ENCODE results near the gene DDX5.

- TF ChIP-seq, protein P1, sequence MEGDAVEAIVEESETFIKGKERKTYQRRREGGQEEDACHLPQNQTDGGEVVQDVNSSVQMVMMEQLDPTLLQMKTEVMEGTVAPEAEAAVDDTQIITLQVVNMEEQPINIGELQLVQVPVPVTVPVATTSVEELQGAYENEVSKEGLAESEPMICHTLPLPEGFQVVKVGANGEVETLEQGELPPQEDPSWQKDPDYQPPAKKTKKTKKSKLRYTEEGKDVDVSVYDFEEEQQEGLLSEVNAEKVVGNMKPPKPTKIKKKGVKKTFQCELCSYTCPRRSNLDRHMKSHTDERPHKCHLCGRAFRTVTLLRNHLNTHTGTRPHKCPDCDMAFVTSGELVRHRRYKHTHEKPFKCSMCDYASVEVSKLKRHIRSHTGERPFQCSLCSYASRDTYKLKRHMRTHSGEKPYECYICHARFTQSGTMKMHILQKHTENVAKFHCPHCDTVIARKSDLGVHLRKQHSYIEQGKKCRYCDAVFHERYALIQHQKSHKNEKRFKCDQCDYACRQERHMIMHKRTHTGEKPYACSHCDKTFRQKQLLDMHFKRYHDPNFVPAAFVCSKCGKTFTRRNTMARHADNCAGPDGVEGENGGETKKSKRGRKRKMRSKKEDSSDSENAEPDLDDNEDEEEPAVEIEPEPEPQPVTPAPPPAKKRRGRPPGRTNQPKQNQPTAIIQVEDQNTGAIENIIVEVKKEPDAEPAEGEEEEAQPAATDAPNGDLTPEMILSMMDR (IDR thresholded peaks at IDR 0.05 in 2 of 3, conservative IDR thresholded peaks at IDR 0.05 in 1 of 3; ENCODE audit: borderline replicate concordance in 1 of 3, insufficient read depth in 1 of 3, low read depth in 2 of 3, low read length in 2 of 3), result no peak
- TF ChIP-seq, protein P2, sequence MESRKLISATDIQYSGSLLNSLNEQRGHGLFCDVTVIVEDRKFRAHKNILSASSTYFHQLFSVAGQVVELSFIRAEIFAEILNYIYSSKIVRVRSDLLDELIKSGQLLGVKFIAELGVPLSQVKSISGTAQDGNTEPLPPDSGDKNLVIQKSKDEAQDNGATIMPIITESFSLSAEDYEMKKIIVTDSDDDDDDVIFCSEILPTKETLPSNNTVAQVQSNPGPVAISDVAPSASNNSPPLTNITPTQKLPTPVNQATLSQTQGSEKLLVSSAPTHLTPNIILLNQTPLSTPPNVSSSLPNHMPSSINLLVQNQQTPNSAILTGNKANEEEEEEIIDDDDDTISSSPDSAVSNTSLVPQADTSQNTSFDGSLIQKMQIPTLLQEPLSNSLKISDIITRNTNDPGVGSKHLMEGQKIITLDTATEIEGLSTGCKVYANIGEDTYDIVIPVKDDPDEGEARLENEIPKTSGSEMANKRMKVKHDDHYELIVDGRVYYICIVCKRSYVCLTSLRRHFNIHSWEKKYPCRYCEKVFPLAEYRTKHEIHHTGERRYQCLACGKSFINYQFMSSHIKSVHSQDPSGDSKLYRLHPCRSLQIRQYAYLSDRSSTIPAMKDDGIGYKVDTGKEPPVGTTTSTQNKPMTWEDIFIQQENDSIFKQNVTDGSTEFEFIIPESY (IDR thresholded peaks at IDR 0.05; ENCODE audit: extremely low read depth, insufficient replicate concordance, low read length), result no peak
- TF ChIP-seq POLR2AphosphoS5 (IDR thresholded peaks at IDR 0.05; ENCODE audit: low read depth, low read length) (0 out of 2 replicates have a peak, but pooled peaks have one; percentile 4), SRF (IDR thresholded peaks at IDR 0.05; ENCODE audit: low read depth) (no peak), POLR2A (IDR thresholded peaks at IDR 0.05; ENCODE audit: borderline replicate concordance, extremely low read depth, insufficient read depth, insufficient read length) (no peak), CEBPB (IDR thresholded peaks at IDR 0.05; ENCODE audit: low read depth) (no peak), YY1 (IDR thresholded peaks at IDR 0.05; ENCODE audit: extremely low read depth, insufficient replicate concordance, low read depth, low read length) (no peak)
Measured at GRCh38 chr17:64554028-64554637, 48.0 kb upstream of the DDX5 start.
